ENCODE measurements around the gene COMP. TPM values are rescaled to one million over a fixed set of nuclear protein-coding genes. Genes with fewer than 3 reads are reported as not detected.

COMP gene
- total and polyA plus RNA-seq, 10 of the 15 experiments (the other 5 are each of a cell fraction or from before 2014, with no cell fraction given), result 0.17 TPM; not detected in 9

DNA sequence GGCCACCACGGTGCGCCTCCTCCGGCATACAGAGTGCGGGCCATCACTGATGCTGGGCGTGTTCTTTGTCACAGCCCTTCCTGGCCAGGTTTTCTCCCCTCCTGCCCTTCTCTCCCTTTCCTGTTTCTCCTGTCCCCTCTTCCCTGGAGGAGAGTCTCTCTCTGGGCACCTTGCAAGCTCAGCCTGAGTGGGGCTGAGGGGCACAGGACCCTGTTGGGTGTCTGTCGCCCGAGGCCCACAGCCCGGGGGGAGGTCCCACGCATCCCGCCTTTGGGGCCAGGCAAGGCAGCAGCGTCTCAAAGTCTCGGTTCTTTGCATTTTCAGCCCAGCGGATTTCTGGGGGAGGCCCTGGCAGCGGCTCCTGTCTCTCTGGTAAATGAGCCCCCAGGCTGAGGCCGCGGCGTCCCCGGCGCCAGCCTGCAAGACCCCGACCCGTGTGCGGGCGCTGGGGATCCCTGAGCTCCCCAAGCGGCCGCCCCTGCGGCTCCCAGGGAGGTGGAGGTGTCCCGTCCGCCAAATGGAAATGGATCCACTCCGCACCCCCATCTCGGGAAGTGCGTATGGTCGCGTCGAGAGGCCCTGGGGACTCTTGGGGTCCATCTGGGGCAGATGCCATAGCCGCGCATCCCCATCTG, 47.2 kb downstream of the COMP start:
- no peaks in the 10 kb centered on the region for H3K79me2 ChIP-seq (ENCODE audit: control insufficient read depth, insufficient read depth, low read length)
- no peak overlapping the region for H2AFZ ChIP-seq (ENCODE audit: control insufficient read depth, low read depth, low read length)
- FAIRE-seq (no peak), DNase-seq (ENCODE audit: low read depth, low spot score) (no peak), ATAC-seq (no peak)
- H3K27me3 ChIP-seq (replicated peaks in 1 of 2; ENCODE audit: control insufficient read depth in 2 of 2, insufficient read depth in 2 of 2, low read length in 1 of 2), result no peaks in the 10 kb centered on the region
- POLR2A ChIA-PET, result no interaction called here
- RAD21 ChIA-PET (ENCODE audit: unreplicated experiment), result no interaction called here
- CTCF ChIA-PET, result no interaction called here
- no peak for TF ChIP-seq ZBED1 (IDR thresholded peaks at IDR 0.05; ENCODE audit: borderline replicate concordance)
- TF ChIP-seq FOS (IDR thresholded peaks at IDR 0.05; ENCODE audit: borderline replicate concordance, extremely low read depth, insufficient read length), result no peak
- TF ChIP-seq YY1 (IDR thresholded peaks at IDR 0.05; ENCODE audit: low read depth, low read length), result no peak
- no peak overlapping the region for H3K27ac ChIP-seq (ENCODE audit: control insufficient read depth, insufficient read depth)
- in situ Hi-C loops (cut with MboI) (no loop called here), intact Hi-C loops (cut with micrococcal nuclease; ENCODE audit: unreplicated experiment) (no loop called here)
- H3K4me1 ChIP-seq (ENCODE audit: control insufficient read depth, insufficient read depth, low read length), result no peaks in the 10 kb centered on the region
- no peaks in the 10 kb centered on the region for H4K20me1 ChIP-seq (ENCODE audit: control insufficient read depth, insufficient read depth)
- 72% methylated on average over 34 of the region's 36 CpGs for WGBS (ENCODE audit: insufficient coverage, insufficient replicate concordance, low lambda C conversion rate, missing lambda C conversion rate)
- no peaks in the 10 kb centered on the region for H3K36me3 ChIP-seq (ENCODE audit: control insufficient read depth in 2 of 2, insufficient read depth in 2 of 2, low read length in 1 of 2)
- no peak overlapping the region for H3K9ac ChIP-seq (ENCODE audit: control insufficient read depth, insufficient read depth, low read length)
- BruUV-seq (replicated peaks), result no TSS peak
- H3K9me3 ChIP-seq (replicated peaks; ENCODE audit: control insufficient read depth, insufficient read depth, low read length), result no peaks in the 10 kb centered on the region
- no peak overlapping the region for H3K4me2 ChIP-seq (ENCODE audit: control insufficient read depth, insufficient read depth)
- no peak overlapping the region for H3K4me3 ChIP-seq
- SMC1A ChIA-PET (ENCODE audit: uncharacterized antibody, unreplicated experiment), result no interaction called here

- H3K4me2 ChIP-seq (ENCODE audit: control insufficient read depth, insufficient read depth), result no peak overlapping the region
- no peak overlapping the region for H3K4me3 ChIP-seq
- no peaks in the 10 kb centered on the region for H3K9me3 ChIP-seq (replicated peaks; ENCODE audit: control insufficient read depth, insufficient read depth, low read length)
- CTCF ChIA-PET, result no interaction called here
- H3K9ac ChIP-seq (ENCODE audit: control insufficient read depth, insufficient read depth, low read length), result no peak overlapping the region
- no TSS peak for BruUV-seq (replicated peaks)
- DNase-seq (ENCODE audit: low read depth, low spot score) (no peak), FAIRE-seq (no peak), ATAC-seq (no peak)
- no peaks in the 10 kb centered on the region for H4K20me1 ChIP-seq (ENCODE audit: control insufficient read depth, insufficient read depth)
- WGBS (ENCODE audit: insufficient coverage, insufficient replicate concordance, low lambda C conversion rate, missing lambda C conversion rate), result 77% methylated on average over 37 of the region's 38 CpGs
- SMC1A ChIA-PET (ENCODE audit: uncharacterized antibody, unreplicated experiment), result no interaction called here
- H3K27me3 ChIP-seq (replicated peaks in 1 of 2; ENCODE audit: control insufficient read depth in 2 of 2, insufficient read depth in 2 of 2, low read length in 1 of 2), result no peaks in the 10 kb centered on the region
- POLR2A ChIA-PET, result no interaction called here
- H3K36me3 ChIP-seq (ENCODE audit: control insufficient read depth in 2 of 2, insufficient read depth in 2 of 2, low read length in 1 of 2), result no peaks in the 10 kb centered on the region
- no peak overlapping the region for H3K27ac ChIP-seq (ENCODE audit: control insufficient read depth, insufficient read depth)
- RAD21 ChIA-PET (ENCODE audit: unreplicated experiment), result no interaction called here
- no peak overlapping the region for H2AFZ ChIP-seq (ENCODE audit: control insufficient read depth, low read depth, low read length)
- intact Hi-C loops (cut with micrococcal nuclease; ENCODE audit: unreplicated experiment), result no loop called here
- no peaks in the 10 kb centered on the region for H3K79me2 ChIP-seq (ENCODE audit: control insufficient read depth, insufficient read depth, low read length)
- in situ Hi-C loops (cut with MboI), result no loop called here
- H3K4me1 ChIP-seq (ENCODE audit: control insufficient read depth, insufficient read depth, low read length), result no peaks in the 10 kb centered on the region
- TF ChIP-seq CHD4 (IDR thresholded peaks at IDR 0.05) (no peak), STAT1 (conservative IDR thresholded peaks at IDR 0.05) (no peak), CHD2 (IDR thresholded peaks at IDR 0.05; ENCODE audit: borderline replicate concordance, low read depth, low read length) (no peak), CEBPZ (IDR thresholded peaks at IDR 0.05; ENCODE audit: low read depth, low read length) (no peak), PRDM15 (CRISPR knock-in tag; IDR thresholded peaks at IDR 0.05) (no peak), CBX5 (IDR thresholded peaks at IDR 0.05; ENCODE audit: low read depth) (no peak)
Measured at GRCh38 chr19:18742838-18743783, 48.0 kb downstream of the COMP start.

Measured in GM12878 (cell line).